Pons (tissue), 1 donor: ENCODE measurements around the gene ATP5PF.
"Not testable (repeated sequence)": the region's sequence is repeated elsewhere in the genome, so short reads cannot be mapped to it uniquely, and the experiment has no call there.

Source experiments
- DNase-seq: peaks from one replicate; pipeline ENCODE4 v3.0.0-alpha.2; 2016; ENCODE audit warnings: low spot score

ATP5PF gene

DNA sequence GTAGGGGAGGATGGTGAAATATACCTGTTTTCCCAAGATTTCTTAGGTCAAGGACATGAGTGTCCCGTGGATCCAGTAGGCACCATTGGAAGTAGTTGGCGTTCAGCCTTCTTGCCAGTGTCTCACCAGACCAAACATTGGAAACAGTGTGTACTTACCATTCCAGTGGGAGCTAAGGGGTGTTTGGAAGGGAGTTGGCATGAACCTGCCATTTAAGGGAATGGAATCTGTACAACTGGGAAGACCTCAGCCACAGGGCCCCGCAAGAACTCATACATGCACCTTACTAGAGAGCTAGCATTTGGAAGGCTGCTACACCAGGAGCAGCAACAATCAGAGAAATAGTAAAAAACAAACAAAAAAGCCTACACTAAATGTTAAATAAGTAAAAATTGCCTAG lies 12.7 kb downstream of the ATP5PF start:
- DNase-seq = no peak

GRCh38 chr21:25717491-25718147 lies 17.1 kb downstream of the ATP5PF start:
- no peak for DNase-seq

DNA sequence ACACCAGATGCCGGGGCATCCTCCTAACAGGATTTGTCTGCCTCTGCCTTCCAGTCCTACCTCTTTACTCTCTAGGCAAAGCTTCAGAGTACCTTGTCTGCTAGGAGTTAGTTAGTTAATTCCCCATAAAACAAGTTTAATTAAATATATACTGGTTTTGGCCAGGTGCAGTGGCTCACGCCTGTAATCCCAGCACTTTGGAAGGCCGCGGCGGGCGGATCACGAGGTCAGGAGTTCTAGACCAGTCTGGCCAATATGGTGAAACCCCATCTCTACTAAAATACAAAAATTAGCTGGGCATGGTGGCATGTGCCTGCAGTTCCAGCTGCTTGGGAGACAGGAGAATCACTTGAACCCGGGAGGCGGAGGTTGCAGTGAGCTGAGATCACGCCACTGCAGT lies 20.6 kb downstream of the ATP5PF start:
- DNase-seq = not testable (repeated sequence)

GRCh38 chr21:25710550-25710949 lies 24.2 kb downstream of the ATP5PF start:
- DNase-seq = no peak

DNA sequence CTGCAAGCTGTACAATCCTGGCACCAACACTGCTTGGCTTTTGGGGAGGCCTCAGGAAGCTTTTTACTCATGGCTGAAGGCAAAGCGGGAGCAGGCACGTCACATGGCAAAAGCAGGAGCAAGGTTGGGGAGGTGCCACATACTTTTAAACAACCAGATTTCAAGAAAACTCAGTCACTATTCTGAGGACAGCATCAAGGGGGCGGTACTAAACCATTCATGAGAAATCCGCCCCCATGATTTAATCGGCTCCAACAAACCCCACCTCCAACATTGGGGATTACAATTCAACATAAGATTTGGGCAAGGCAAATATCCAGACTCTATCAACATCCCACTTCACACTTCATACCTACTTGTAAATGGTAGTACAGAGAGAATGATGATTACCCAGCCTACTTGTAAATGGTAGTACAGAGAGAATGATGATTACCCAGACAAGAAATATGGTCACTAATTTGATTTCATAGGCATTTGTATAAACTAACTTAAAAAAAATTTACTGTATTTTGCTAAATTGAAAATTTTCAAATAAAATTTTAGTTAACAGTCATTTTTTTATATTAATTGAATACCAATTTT lies 24.9 kb downstream of the ATP5PF start:
- DNase-seq = no peak

- peak; percentile 59 for DNase-seq
Observed at GRCh38 chr21:25708467-25709065, 26.1 kb downstream of the ATP5PF start.

DNA sequence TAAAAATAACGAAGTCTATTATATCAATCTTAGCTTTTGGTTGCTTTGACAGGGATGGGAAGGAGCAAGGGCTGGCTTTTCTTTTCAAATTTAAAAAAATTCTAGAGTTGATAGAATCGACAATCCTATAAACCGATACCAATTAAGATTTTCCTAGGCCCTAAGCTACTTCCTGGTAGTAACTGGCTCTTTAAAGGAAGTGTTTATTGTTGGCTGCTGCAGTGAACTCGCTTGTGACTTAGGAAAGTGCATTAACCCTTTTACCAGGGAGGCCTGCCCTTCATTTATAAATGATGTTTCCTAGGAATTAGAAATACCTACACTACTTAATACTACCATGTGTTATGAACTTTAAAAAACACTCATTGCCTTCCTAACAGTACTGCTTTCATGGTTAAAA lies 33.2 kb downstream of the ATP5PF start:
- DNase-seq = no peak

DNA sequence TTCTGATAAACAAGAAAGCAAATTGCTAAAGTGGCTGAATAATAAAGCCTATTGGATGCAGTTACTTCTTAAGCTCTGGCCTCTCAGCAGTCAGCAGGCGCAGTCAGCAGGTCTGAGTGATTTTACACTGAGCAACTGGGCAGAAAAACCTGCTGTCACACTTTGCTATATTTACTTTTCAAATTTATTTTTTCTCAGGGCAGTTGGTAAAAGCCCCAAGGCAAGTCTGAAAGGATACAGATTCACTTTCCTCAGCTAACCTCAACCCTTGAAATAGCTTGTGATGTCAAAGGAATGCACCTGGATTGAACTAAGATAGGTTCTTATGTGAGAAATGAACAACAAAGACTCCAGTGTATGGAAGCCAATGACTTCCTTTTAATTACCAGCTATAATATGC lies 34.0 kb downstream of the ATP5PF start:
- DNase-seq = no peak

DNA sequence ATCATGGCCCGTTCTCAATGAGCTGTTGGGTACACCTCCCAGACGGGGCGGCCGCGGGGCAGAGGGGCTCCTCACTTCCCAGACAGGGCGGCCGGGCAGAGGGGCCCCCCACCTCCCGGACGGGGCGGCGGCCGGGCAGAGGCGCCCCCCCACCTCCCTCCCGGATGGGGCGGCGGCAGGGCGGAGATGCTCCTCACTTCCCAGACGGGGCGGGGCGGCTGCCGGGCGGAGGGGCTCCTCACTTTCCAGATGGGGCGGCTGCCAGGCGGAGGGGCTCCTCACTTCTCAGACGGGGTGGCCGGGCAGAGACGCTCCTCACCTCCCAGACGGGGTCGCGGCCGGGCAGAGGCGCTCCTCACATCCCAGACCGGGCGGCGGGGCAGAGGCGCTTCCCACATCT lies 39.2 kb downstream of the ATP5PF start:
- not testable (repeated sequence) for DNase-seq

GRCh38 chr21:25691976-25692375 lies 42.7 kb downstream of the ATP5PF start:
- DNase-seq = no peak

GRCh38 chr21:25689226-25689625 lies 45.5 kb downstream of the ATP5PF start:
- no peak for DNase-seq

GRCh38 chr21:25688275-25689155 lies 46.2 kb downstream of the ATP5PF start:
- no peak for DNase-seq

DNA sequence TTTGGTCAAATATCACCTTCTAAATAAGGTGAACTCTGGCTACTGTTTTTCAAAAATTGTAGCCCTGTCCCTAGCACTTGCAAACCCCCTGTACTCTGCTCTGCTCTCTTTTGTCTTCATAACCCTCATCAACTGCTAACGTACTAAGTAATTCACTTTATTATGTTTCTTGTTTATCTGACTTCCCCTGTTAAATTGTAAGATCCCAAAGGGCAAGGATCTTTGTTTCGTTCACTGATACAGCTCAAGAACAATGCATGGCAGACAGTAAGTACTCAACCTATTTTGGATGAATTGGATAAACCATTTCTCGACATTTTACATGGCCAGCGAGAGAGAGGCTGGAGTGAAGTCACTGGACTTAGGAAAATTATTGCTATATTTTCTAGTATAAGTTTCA lies 46.9 kb downstream of the ATP5PF start:
- DNase-seq = no peak

DNA sequence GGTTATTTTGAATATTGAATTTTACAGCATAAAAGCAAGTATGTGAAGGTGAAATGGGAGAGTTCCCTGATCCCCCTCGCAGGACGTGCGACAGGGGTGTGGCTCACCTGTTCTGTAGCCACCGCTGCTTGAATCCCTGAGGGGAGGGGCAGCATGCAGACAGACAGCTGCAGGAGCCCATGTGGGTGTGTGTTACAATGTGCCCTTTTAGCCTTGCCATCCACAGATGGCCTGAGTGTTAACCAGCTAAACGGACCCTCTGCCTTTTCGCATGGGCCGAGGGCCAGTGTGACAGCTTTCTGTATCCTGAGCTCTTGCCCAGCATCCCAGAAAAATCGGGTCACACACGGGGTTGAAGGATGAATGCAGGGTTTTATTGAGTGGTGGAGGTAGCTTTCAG lies 52.3 kb downstream of the ATP5PF start:
- DNase-seq = no peak

DNA sequence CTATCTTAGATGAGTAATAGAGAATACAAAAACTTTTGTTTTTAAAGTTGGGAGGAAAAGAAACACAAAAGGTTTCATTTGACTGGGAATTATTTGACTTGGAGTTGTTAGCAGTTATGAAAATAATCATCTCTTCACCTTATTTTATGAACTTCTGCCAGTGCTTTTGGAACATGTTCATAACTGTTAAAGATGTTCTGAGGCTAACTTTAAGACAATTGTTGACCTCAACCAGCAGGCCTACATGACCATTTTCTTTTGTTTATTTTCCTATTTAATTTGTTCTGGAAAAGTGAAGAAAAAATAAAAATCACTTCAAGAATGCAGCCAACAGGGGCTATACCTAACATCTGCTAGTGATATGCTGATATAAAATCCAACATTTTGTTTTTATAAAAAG lies 58.3 kb downstream of the ATP5PF start:
- DNase-seq = no peak
